GM19324 (cell line): ENCODE data around the gene SETD2.
A peak's percentile ranks its signal among the peaks of the same experiment; 100 is the strongest.
"Not testable (repeated sequence)": the region's sequence is repeated elsewhere in the genome, so short reads cannot be mapped to it uniquely, and the experiment has no call there.

Experiments used
- ATAC-seq: cut with Tn5 transposase; IDR thresholded peaks from one replicate; pipeline ENCODE4 v1.9.1; 2021; ENCODE audit warnings: mild to moderate bottlenecking, moderate library complexity; ENCODE audit not compliant: unreplicated experiment, low FRiP score

SETD2 gene

DNA sequence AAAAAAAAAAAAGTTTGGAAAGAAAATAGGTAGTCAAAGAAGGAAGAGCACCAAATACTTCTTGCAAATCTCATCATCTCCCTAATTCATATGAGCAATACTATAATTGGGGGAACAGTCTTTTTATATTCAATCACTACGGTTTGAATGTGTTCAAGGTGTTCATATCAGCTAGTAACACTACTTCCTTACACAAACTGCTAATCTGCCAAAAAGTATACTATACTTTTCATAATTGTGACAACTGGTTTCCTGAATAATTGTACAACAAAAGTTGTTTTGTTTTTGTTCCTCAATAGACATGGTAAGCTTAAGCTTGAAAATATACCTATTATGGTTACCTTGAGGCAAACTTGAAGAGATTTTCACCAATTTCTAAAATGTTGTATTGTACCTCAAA, 12.1 kb downstream of the SETD2 start:
- no peak for ATAC-seq

DNA sequence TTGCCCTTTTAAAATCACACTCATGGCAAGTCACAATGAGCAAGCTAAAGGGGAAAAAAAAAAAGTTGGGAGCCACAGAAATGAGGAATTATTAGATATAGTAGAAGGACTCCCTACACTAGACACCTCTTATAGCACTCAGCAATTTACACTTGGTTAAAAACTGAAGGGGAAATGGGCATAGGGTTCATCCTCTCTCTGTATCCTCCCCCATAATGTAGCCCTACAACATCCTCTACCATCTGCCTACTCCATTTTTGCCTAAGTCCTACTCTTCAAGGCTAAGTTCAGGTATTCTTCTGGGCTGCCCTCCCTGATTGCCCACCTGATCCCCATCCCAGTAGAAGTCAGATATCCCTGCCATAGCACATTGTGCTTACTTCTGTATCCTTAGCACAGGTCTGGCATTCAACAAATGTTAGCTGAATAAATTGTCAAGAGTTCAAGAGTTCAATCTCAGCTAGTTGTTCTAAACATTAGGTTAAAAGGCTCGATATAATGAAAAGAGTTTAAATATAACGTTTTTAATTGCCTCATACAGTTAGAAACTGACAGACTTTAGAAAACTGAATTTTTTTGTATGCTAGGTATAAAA, 14.5 kb downstream of the SETD2 start:
- no peak for ATAC-seq

DNA sequence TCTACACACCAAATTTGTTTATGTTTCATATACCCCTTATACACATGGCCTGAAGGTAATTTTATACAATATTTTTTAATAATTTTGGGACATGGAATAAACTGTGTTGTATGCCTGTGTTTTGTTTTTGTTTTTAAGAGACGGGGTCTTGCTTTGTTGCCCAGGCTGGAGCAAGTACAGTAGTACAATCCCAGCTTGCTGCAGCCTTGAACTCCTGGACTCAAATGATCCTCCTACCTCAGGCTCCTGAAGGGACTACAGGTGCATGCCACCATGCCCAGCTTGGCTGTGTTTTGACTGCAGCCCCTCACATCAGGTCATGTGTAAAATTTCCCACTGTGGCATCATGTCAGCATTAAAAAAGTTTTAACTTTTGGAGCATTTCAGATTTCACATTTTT, 18.6 kb downstream of the SETD2 start:
- no peak for ATAC-seq

DNA sequence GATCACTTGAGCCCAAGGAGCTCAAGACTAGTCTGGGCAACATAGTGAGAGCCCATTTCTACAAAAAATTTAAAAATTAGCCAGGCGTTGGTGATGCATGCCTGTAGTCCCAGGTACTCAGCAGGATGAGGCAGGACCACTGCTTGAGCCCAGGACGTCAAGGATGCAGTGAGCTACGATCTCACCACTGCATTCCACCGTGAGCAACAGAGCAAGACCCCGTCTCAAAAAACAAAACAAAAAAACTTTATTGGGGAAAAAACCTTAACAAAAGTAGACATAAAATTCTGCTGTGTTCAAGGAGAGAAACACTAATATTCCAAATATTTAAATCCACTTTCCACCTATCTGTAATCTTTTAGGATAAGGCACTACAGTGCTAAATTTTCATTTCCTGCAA, 20.8 kb downstream of the SETD2 start:
- ATAC-seq: no peak

DNA sequence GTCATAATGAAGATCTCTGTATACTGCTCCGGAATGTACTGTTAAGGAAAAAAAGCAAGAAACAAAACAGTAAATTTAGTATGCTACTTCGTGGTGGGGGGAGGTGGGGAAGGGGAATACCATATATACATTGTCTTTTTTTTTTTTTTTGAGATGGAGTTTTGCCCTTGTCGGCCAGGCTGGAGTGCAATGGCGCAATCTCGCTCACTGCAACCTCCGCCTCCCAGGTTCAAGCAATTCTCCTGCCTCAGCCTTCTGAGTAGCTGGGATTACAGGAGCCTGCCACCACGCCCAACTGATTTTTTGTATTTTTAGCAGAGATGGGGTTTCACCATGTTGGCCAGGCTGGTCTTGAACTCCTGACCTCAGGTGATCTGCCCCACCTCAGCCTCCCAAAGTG, 21.4 kb downstream of the SETD2 start:
- not testable (repeated sequence) for ATAC-seq

DNA sequence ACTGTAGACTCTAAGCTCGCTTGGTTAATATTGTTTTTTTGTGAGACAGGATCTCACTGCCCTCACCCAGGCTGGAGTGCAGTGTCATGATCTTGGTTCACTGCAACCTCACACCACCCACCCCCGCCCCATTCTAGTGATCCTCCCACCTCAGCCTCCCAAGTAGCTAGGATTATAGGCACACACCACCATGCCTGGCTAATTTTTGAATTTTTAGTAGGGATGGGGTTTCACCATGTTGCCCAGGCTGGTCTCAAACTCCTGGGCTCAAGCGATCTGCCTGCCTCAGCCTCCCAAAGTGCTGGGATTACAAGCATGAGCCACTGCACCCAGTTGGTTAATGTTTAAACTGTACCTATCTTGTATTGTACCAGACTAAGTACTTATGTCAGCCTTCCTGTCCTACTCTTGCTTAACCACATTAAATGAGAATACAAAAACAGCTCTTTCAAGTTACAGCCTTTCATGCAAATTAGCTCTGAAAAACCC, 22.9 kb downstream of the SETD2 start:
- ATAC-seq: peak; percentile 75

DNA sequence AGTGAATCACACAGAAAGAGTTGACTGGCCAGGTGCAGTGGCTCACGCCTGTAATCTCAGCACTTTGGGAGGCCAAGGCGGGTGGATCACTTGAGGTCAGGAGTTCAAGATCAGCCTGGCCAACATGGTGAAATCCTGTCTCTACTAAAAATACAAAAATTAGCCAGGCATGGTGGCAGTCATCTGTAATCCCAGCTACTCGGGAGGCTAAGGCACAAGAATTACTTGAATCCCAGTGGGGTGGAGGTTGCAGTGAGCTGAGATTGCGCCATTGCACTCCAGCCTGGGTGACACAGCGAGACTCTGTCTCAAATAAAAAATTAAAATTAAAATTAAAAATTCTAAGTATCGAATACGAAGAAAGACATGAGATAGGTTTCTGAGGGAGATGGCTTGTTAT, 23.4 kb downstream of the SETD2 start:
- not testable (repeated sequence) for ATAC-seq

DNA sequence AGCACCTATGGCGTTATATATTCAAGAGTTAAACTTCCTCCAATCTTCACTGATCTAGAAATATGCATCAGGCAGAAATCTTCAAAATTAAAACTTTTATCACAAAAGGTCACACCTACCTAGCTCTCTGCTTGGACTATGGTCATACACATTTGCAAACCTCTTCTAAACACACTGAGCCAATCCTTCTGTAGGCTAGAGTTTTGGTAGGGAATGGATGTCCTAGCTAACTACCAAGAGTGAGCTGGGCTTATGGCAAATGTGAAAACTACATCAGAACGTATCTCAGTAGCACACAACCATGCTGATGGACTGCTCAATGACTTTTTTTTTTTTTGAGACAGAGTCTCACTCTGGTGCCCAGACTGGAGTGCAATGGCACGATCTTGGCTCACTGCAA, 29.6 kb downstream of the SETD2 start:
- no peak for ATAC-seq

DNA sequence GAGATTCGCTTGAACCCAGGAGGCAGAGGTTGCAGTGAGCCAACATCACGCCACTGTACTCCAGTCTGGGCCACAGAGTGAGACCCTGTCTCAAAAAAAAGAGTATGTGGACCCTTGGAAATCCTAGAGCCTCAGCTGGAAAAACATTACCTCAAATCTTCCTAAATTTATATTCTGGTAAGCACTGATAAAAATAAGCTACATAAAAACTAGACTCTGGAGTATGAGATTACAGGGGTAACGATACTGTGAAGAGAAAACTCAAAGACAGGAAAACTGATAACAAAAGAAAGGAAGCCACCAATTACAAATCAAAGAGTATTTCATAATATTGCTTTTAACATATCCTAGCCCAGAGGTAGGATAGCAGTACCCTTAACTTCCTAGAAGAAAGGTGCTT, 30.3 kb downstream of the SETD2 start:
- ATAC-seq: no peak

DNA sequence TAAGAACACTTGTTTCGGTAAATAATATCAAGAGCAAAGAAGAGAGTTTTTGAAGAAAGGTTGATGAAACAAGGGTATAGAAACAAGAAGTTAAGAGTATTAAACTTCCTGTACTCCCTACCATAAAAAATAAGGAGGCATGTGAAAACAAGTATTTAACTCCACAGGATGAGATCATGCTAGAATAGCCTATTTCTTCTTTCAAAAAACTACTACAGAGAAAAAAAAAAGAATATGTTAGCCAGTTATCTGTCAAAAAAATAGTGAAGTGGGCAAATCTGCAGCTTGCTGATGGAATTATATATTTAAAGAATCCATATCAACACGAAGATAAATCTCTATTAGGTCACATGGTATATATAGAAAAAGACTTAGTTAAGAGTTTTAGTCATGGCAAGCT, 33.4 kb downstream of the SETD2 start:
- no peak for ATAC-seq

DNA sequence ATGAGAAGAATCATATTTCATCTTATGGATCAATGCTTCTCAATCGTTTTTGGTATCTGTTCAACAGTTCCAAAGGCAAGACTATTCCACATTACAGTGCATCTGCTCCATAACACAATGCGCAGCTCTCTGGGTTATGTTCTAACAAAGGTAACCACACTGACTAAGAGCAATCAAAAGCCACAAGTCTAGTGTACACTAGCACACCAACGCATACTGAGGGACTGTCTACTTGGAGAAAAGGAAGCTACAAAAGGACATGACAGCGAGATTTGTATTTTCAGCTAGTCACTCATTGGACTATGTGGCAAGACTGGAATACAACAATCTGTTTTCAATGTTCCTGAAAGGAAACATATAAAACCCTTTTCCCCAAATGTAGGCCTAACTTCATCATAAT, 35.8 kb downstream of the SETD2 start:
- ATAC-seq: no peak

DNA sequence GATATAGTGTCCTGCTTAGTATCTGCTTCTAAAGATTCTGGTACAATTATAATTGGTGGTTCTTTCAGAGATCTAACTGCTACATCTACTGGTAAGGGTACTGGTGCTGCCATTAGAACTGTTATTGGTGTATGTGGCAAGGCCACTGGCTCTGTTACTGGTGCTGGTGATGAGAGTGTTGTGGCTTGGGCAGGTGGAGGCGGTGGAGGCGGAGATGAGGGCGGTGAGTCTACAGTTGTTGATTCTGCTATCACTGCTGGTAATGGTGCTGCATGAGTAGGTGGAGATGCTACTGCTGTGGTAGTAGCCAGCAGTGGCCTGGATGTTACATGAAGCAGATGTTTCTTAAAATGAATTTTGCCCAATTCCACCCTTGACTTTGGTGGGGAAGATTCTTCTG, 40.1 kb downstream of the SETD2 start:
- no peak for ATAC-seq

DNA sequence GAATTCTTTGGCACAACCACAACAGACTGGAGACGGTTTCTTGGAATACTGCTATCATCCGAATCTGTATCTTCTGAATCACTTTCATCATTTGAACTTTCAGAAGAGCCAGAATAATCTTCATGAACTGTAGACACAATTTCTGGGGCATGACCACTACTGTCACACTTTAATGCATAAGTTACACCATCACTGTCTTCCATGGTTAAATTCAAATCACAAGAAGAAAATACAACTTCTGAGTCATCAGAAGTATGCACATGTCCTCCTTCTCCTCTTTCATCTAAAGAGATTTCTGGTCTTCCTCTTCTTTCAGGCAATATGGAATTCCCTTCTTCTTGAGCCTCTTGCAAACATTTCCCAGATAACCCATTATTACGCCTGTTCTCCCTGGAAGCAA, 42.5 kb downstream of the SETD2 start:
- no peak for ATAC-seq

DNA sequence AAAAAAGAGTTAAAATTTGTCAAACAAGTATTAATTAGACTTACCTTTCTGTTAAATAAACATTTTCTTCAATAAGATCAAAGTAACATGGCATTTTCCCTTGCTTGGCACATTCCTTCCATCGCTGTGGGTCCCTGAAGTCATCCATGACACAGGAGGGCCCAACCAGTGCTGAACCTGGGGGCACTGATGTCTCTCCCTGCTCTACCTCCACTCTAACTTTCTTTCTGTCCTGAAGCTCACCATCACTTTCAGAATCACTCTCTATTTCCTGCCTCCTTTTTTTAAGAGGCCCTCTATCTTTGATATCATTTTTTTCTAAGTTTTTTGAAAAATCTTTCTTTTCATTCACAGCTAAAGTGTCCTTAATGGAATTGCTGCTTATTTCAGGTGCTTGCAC, 43.8 kb downstream of the SETD2 start:
- no peak for ATAC-seq

DNA sequence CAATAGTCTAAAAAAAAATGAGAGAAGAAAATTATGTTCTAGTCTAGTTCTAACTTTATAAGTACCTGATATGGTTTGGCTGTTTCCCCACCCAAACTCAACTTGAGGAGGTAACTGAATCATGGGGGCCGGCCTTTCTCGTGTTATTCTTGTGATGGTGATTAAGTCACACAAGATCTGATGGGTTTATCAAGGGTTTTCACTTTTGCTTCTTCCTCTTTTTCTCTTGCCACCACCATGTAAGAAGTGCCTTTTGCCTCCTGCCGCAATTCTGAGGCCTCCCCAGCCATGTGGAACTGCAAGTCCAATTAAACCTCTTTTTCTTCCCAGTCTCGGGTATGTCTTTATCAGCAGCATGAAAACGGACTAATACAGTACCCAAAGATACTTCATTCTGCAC, 44.5 kb downstream of the SETD2 start:
- ATAC-seq: not testable (repeated sequence)

DNA sequence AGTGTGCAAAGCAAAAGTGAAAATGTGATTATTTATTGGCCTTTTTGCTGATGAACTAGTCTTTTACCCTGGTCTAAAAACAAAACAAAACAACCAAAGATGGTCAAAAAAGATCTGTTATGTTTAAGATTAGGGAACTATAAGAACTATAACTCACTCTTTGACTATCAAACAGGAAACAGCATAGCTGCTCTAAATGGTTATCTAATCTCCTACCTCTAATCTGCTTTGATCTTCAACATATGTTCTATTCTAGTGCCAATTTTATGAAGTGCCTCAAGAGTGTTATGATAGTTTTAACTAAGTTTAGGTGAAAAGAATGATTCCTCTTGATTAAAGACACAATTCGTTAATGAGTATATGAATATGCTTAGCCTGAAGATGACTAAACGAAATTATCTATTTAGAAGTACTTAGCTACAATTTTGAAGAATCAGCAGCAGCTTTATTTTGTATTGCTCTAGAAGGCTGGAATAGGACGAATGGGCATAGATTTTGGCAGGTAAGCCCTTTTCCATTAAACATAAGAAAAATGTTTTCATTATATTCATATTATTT, 46.0 kb downstream of the SETD2 start:
- ATAC-seq: no peak

DNA sequence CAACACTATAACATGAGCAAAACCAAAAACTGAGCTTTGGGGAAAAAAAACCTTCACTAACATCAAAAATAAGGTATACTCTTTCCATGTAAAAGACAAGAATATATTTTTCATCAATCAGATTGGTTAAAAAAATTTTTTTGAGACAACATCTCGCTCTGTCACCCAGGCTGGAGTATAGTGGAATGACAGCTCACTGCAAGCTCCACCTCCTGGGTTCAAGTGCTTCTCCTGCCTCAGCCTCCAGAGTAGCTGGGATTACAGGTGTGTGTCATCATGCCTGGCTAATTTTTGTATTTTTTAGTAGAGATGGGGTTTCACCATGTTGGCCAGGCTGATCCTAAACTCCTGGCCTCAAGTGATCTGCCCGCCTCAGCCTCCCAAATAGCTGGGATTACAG, 48.4 kb downstream of the SETD2 start:
- ATAC-seq: not testable (repeated sequence)

DNA sequence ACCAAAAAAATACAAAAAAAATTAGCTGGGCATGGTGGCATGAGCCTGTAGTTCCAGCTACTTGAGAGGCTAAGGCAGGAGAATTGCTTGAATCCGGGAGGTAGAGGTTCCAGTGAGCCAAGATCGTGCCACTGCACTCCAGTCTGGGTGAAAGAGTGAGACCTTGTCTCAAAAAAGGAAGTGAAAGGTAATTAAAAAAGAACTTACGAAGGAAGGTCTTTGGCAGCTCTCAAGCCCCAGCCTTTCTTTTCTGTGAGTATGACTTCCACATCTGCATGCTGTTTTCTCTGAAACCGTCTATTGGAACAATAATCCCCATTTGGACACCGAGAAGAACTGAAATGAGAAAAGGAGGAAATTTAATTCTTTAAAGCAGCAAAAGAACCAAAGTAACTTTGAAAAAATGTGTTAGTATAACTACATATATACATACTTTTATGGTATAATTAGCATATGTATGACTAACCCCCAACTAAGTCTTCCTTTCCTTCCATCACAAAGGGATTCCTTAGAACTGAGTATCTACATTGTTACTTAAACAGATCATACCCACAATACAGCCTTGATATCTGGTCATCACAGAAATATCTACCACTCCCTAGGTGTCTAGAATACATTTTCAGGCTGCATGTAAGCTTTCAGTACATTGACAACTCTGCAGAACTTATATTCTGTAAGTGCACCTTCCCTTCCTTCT, 50.1 kb downstream of the SETD2 start:
- no peak for ATAC-seq

DNA sequence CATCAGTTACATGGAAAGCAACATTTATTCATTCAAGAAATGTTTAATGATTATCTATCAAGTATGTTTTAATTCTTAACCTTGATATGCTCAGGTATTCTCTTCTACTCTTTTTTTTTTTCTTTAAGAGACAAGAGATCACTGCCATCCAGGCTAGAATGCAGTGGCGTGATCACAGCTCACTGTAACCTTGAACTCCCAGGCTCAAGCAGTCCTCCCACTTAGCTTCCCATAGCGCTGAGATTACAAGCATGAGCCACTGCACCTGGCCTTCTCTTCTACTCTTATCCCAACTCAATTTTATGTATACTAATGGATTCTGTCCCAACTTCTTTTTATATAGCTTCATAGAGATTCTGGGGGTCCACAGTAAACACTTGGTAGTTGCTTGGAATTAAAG, 50.9 kb downstream of the SETD2 start:
- ATAC-seq: no peak

DNA sequence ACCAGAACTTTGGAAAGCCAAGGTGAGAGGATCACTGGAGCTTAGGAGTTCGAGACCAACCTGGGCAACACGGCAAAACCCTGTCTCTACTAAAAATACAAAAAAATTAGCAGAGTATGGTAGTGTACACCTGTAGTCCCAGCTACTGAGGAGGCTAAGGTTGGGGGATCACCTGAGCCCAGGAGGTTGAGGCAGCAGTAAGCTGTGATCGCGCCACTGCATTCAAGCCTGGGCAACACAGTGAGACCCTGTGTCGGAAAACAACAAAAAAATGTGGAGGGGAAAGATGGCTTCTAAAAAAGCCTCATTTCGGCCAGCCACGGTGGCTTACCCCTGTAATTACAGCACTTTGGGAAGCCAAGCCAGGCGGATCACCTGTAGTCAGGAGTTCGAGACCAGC, 54.5 kb downstream of the SETD2 start:
- ATAC-seq: no peak

DNA sequence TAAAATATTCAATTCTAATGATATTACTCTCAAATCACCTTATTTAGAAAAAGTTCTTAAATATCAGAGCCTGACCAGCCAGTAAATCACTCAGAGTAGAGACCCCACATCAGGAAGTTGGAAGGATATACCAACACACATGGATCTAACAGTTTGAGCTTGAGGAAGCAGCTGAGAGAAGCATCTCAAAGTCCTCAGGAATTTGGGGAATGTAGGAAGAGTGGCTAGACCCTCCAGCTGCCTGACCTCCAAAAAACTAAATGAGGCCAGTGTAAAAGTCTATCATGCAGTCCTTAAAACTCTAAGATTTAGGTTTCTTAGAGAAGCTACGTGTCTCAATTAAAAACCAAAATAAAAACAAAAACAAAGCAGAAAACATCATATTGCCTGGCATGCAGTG, 55.4 kb downstream of the SETD2 start:
- ATAC-seq: no peak

DNA sequence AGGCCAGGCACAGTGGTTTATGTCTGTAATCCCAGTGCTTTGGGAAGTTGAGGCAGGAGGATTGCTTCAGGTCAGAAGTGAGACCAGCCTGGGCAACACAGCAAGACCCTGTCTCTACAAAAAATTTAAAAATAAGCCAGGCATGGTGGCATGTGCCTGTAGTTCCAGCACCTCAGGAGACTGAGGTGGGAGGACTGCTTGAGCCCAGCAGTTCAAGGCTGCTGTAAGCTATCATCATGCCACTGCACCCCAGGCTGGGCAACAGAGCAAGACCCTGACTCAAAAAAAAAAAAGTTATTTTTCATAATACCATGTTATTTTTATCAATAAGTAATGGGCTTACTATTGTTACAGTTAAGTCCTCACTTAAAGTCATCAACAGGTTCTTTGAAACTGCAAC, 59.7 kb downstream of the SETD2 start:
- no peak for ATAC-seq
